Naive thymus-derived CD8-positive, alpha-beta T cell (primary cell): Measurements from ENCODE around the gene MINK1. TPM values are rescaled to one million over a fixed set of nuclear protein-coding genes. Genes with fewer than 3 reads are reported as not detected.
A peak's percentile ranks its signal among the peaks of the same experiment; 100 is the strongest.

Experiments used
- ATAC-seq, 2 donors: fragments of 150-1000 bp; cut with Tn5 transposase in 1 of 2; sonication (Bioruptor Pico), chemical (Tn5 transposase) in 1 of 2; 1 replicate in 1 of 2; 2 replicates in 1 of 2; pipeline ENCODE4 v1.10.0; 2021; ENCODE audit warnings: mild to moderate bottlenecking in 2 of 2, moderate library complexity in 2 of 2
- POLR2A ChIA-PET: fragments of 350-600 bp; sonication (Branson Sonifier 250); formaldehyde crosslinking; loops from one replicate; lab custom pipeline; 2021; ENCODE audit warnings: antibody characterized with exemption; lab: Charles Lee
- DNase-seq, 10 donors: peaks; one replicate each; pipeline versions ENCODE4 v3.0.0 to v3.0.0-alpha.2; 2020 to 2022
- H3K27ac Mint-ChIP-seq, 10 donors: one replicate each; pipeline ENCODE4 v1.8.0; 2020 to 2022; ENCODE audit warnings: mild to moderate bottlenecking in 10 of 10, mixed read lengths in 10 of 10, moderate library complexity in 4 of 10, inconsistent platforms in 1 of 10
- H3K27me3 Mint-ChIP-seq, 5 donors: one replicate each; pipeline ENCODE4 v1.8.0; 2021 to 2022; ENCODE audit warnings: mixed read lengths in 5 of 5
- H3K36me3 Mint-ChIP-seq, 3 donors: one replicate each; pipeline ENCODE4 v1.8.0; 2020 to 2022; ENCODE audit warnings: mixed read lengths in 3 of 3, mild to moderate bottlenecking in 2 of 3, inconsistent platforms in 1 of 3
- H3K4me1 Mint-ChIP-seq, 4 donors: one replicate each; pipeline ENCODE4 v1.8.0; 2021 to 2022; ENCODE audit warnings: mixed read lengths in 4 of 4
- H3K4me3 Mint-ChIP-seq, 10 donors: one replicate each; pipeline ENCODE4 v1.8.0; 2020 to 2022; ENCODE audit warnings: mild to moderate bottlenecking in 10 of 10, mixed read lengths in 10 of 10, moderate library complexity in 6 of 10, inconsistent platforms in 1 of 10
- H3K9me3 Mint-ChIP-seq, 9 donors: one replicate each; pipeline ENCODE4 v1.8.0; 2020 to 2022; ENCODE audit warnings: mixed read lengths in 9 of 9, mild to moderate bottlenecking in 3 of 9, inconsistent platforms in 1 of 9, moderate library complexity in 1 of 9
- polyA plus RNA-seq, 3 donors: library from polyadenylated mRNA; unstranded; fragments of 300-500 nt; fragmentation: Illumina TruSeq; gene quantifications; one replicate each; pipeline ENCODE4 v1.2.3, GENCODE V29; 2021
- total RNA-seq, 8 experiments: library from RNA in 2 of 8; stranded (reverse) in 2 of 8; gene quantifications; one replicate each; pipeline ENCODE4 v1.2.3 and lab custom pipeline; 2021 to 2026

MINK1 gene
- total and polyA plus RNA-seq, 5 experiments from 2014 or later, result 4.1 to 117 (median 12.9) TPM

DNA sequence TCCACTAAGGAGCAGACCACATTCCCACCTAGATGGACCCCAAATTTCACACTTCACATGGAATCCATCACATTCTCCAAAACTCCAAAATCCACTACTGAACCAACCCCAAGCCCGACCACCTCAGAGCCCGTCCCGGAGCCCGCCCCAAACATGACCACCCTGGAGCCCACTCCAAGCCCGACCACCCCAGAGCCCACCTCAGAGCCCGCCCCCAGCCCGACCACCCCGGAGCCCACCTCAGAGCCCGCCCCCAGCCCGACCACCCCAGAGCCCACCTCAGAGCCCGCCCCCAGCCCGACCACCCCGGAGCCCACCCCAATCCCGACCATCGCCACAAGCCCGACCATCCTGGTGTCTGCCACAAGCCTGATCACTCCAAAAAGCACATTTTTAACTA lies 100.5 kb downstream of the MINK1 start:
- Mint-ChIP-seq H3K27ac (peak overlapping the region in 6 of 10 donors; percentile 41 to 88 (median 60)), H3K9me3 (no peaks in the 10 kb centered on the region), H3K36me3 (peaks cover 2 to 36% (median 6%) of the 10 kb centered on the region in 3 donors), H3K27me3 (no peaks in the 10 kb centered on the region), H3K4me3 (peak overlapping the region in 6 of 10 donors; percentile 18 to 69 (median 41)), H3K4me1 (peaks cover 38 to 59% (median 42%) of the 10 kb centered on the region in 4 donors)
- POLR2A ChIA-PET, result interaction anchor here (0.7 to 1.6 kb wide), 5 partner anchors 12 to 177 kb away, joined by 3 to 4 read pairs (median 3); no protein-coding TSS in a partner anchor
- DNase-seq (no peak), ATAC-seq (no peak)

DNA sequence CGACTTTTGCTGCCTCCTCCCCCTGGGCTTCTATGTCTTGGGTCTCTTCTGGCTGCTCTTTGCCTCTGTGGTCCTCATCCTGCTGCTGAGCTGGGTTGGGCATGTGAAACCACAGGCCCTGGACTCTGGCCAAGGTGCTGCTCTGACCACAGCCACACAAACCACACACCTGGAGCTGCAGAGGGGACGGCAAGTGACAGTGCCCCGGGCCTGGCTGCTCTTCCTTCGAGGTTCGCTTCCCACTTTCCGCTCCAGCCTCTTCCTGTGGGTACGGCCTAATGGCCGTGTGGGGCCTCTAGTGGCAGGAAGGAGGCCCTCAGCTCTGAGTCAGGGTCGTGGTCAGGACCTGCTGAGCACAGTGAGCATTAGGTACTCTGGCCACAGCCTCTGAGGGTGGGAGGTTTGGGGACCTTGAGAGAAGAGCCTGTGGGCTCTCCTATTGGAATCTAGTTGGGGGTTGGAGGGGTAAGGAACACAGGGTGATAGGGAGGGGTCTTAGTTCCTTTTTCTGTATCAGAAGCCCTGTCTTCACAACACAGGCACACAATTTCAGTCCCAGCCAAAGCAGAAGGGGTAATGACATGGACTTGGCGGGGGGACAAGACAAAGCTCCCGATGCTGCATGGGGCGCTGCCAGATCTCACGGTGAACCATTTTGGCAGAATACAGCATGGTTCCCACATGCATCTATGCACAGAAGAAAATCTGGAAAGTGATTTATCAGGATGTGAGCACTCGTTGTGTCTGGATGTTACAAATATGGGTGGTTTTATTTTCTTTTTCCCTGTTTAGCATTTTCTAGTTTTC lies 101.2 kb downstream of the MINK1 start:
- POLR2A ChIA-PET, result interaction anchor here (0.6 to 1.6 kb wide), 7 partner anchors 11 to 177 kb away, joined by 3 to 4 read pairs (median 3); partner anchors contain the start of gene PFN1
- no peaks in the 10 kb centered on the region for H3K9me3 Mint-ChIP-seq
- DNase-seq, result no peak

DNA sequence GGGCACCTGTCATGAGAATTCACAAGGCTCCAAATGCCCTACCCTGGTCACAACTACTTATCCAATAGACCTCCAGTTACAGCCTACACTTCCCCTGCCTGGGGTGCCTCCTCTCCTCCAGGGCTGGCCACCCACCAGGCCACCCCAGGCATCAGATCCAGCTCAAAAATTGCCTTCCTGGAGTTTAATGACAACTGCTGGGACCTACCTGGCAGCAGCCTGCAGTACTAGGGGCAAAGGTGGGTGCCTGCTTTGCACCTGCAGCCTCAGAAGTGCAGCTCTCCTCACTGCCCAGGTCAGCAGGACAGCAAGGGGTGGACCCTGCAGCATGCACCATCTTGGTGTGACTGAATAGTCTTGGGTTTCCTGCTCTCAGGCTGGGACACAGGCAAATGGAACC lies 102.5 kb downstream of the MINK1 start:
- no peak for DNase-seq
- no peaks in the 10 kb centered on the region for H3K27me3 Mint-ChIP-seq
- no peak for ATAC-seq
- peaks cover 2 to 25% (median 4%) of the 10 kb centered on the region in 3 donors for H3K36me3 Mint-ChIP-seq
- H3K4me1 Mint-ChIP-seq, result peaks cover 41 to 72% (median 53%) of the 10 kb centered on the region in 4 donors
- H3K4me3 Mint-ChIP-seq, result no peak overlapping the region
- no peaks in the 10 kb centered on the region for H3K9me3 Mint-ChIP-seq
- H3K27ac Mint-ChIP-seq, result peak overlapping the region in 5 of 10 donors; percentile 29 to 84 (median 80)
- POLR2A ChIA-PET, result interaction anchor here (6.9 to 25.2 kb wide), 2 partner anchors 15 to 33 kb away, joined by 179 to 635 read pairs; partner anchors contain the start of genes ENO3, PFN1 and SPAG7

More for the DNA sequence above, 101.2 kb downstream of the MINK1 start:
- ATAC-seq, result peak; percentile 29 to 68
- Mint-ChIP-seq H3K4me1 (peaks cover 41 to 66% (median 50%) of the 10 kb centered on the region in 4 donors), H3K4me3 (peak overlapping the region in 7 of 10 donors; percentile 37 to 69 (median 52)), H3K27ac (peak overlapping the region; percentile 41 to 88 (median 62)), H3K27me3 (no peaks in the 10 kb centered on the region), H3K36me3 (peaks cover 2 to 30% (median 6%) of the 10 kb centered on the region in 3 donors)

GRCh38 chr17:4936436-4936835 lies 103.3 kb downstream of the MINK1 start:
- Mint-ChIP-seq H3K27ac (peak overlapping the region in 7 of 10 donors; percentile 26 to 84 (median 69)), H3K4me1 (peaks cover 41 to 77% (median 59%) of the 10 kb centered on the region in 4 donors), H3K4me3 (peak overlapping the region in 4 of 10 donors; percentile 0 to 38 (median 22)), H3K27me3 (no peaks in the 10 kb centered on the region), H3K36me3 (peaks cover 0 to 22% (median 0%) of the 10 kb centered on the region in 3 donors), H3K9me3 (no peaks in the 10 kb centered on the region)
- ATAC-seq, result no peak
- POLR2A ChIA-PET, result interaction anchor here (6.9 to 25.2 kb wide), 2 partner anchors 15 to 32 kb away, joined by 179 to 635 read pairs; partner anchors contain the start of genes ENO3, PFN1 and SPAG7
- no peak for DNase-seq

- Mint-ChIP-seq H3K36me3 (peaks cover 0 to 33% (median 5%) of the 10 kb centered on the region in 3 donors), H3K4me3 (peak overlapping the region in 5 of 10 donors; percentile 22 to 99 (median 94)), H3K4me1 (peaks cover 42 to 79% (median 65%) of the 10 kb centered on the region in 4 donors), H3K27ac (peak overlapping the region in 3 of 10 donors; percentile 15 to 56 (median 24)), H3K27me3 (no peaks in the 10 kb centered on the region), H3K9me3 (no peaks in the 10 kb centered on the region)
- DNase-seq (no peak), ATAC-seq (no peak)
- POLR2A ChIA-PET, result interaction anchor here (6.9 to 25.2 kb wide), 2 partner anchors 13 to 31 kb away, joined by 179 to 635 read pairs; partner anchors contain the start of genes ENO3, PFN1 and SPAG7
Measured at GRCh38 chr17:4937553-4937952, 104.4 kb downstream of the MINK1 start.

- Mint-ChIP-seq H3K27me3 (no peaks in the 10 kb centered on the region), H3K27ac (peak overlapping the region in 4 of 10 donors; percentile 11 to 99 (median 77)), H3K4me1 (peaks cover 43 to 80% (median 70%) of the 10 kb centered on the region in 4 donors), H3K4me3 (peak overlapping the region; percentile 54 to 100 (median 94)), H3K9me3 (no peaks in the 10 kb centered on the region), H3K36me3 (peaks cover 0 to 38% (median 7%) of the 10 kb centered on the region in 3 donors)
- DNase-seq, result no peak
- no peak for ATAC-seq
- POLR2A ChIA-PET, result interaction anchor here (2.9 to 25.2 kb wide), 4 partner anchors 13 to 50 kb away, joined by 22 to 635 read pairs (median 108); partner anchors contain the start of genes CAMTA2, ENO3, PFN1 and SPAG7
Measured at GRCh38 chr17:4938069-4938491, 104.9 kb downstream of the MINK1 start.

DNA sequence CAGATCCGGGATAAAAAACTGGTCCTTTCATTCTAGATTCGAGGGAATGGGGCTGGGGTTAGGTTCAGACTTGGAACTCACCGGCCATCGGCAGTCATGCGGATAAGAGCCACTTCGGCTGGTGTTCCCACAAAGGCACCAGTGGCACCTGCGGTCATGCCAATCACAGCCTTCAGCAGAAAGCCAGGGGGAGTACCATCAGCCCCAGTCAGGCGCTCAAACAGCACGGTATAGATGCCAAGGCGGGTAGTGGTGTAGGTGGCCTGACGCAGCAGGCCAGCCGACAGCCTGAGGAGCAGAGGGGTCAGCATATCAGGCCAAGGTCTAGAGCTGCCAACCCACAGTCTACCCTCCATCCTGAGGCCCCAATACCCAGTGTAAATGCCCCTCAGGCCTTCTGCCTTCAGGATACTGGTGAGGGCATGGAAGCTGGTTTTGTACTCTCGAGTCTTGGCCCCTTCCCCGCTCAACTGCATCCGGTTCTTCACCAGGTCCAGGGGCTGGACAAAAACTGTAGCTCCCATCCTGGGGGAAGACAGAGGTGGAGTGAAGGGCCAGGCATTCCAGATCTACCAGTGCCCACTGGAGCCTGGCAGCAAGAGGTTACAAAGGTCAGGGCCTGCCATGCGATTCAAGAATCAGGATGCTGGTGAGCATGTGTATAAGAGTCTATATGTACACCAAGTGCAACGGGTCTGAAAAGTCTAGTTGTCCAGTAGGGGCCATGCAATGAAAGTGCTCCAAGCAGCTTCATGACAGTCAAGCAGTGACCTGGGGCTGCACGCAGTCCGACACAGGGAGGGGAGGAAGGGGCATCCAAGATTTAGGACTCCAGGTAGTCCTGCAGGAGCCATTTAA lies 105.8 kb downstream of the MINK1 start:
- H3K36me3 Mint-ChIP-seq, result peaks cover 0 to 42% (median 8%) of the 10 kb centered on the region in 3 donors
- DNase-seq, result no peak

DNA sequence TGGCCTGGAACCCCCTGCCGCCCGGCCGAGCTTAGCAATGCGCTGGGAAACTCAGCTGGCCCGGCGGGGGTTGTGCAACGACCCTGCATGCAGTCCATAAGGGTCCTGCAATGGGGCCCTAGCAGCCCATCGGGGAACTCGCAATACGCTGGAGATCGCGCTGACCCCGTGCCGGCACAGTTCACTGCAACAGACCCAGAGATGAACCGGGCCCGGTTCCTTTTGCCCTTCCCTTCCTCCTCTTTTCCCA lies 106.3 kb downstream of the MINK1 start:
- Mint-ChIP-seq H3K9me3 (no peaks in the 10 kb centered on the region), H3K36me3 (peaks cover 0 to 47% (median 8%) of the 10 kb centered on the region in 3 donors), H3K27ac (peak overlapping the region; percentile 68 to 99 (median 94)), H3K27me3 (no peaks in the 10 kb centered on the region), H3K4me3 (peak overlapping the region; percentile 91 to 100 (median 94)), H3K4me1 (peaks cover 40 to 80% (median 69%) of the 10 kb centered on the region in 4 donors)
- ATAC-seq, result peak; percentile 1 to 4
- DNase-seq, result peak in 1 of 10 donors; percentile 10
- POLR2A ChIA-PET, result interaction anchor here (0.6 to 25.2 kb wide), 19 partner anchors 11 to 796 kb away, joined by 3 to 635 read pairs (median 9); partner anchors contain the start of genes ARRB2, C17orf107, CAMTA2 and CYB5D2

More for the DNA sequence above, 105.8 kb downstream of the MINK1 start:
- Mint-ChIP-seq H3K27me3 (no peaks in the 10 kb centered on the region), H3K4me3 (peak overlapping the region; percentile 91 to 100 (median 94)), H3K9me3 (no peaks in the 10 kb centered on the region), H3K4me1 (peaks cover 40 to 80% (median 69%) of the 10 kb centered on the region in 4 donors), H3K27ac (peak overlapping the region; percentile 68 to 99 (median 94))
- POLR2A ChIA-PET, result interaction anchor here (1.1 to 25.2 kb wide), 12 partner anchors 12 to 796 kb away, joined by 3 to 635 read pairs (median 18); partner anchors contain the start of genes ARRB2, C17orf107, CAMTA2 and CYB5D2
- ATAC-seq, result no peak

DNA sequence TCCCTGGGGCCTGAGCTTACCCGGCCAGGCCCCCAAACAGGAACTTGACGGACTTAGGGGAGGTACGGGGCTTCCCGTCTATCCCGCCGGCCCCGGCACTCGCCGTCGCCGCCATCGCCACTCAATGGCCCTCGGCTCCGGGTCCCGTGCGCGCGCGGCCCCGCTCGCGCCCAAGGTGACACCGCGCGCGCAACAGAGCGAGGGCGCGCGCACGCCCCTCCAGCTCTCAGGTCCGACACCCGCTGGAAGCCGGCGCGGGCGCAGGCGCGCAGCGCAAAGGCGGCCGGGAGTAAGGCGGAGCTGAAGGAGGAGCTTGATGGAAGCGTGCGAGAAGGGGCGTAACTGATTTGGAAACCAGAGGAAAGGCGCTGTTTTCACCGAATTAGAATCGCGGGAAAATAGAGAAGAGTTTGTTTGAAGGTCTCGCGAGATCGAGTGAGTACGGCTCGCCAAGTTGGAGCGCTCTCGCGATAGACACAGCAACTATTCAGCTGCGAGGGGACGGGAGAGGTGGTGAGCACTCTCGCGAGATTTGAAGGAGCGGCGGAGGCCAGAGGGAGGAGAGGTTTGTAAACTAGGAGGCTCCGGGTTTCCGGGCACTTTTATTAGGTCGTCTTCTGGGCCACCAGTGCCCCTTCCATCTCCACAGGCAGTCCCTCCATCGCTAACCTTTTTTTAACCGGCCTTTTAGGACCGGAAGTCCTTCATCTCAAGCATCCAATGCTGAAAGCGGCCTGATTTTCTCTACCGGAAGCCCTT lies 106.8 kb downstream of the MINK1 start, which contains the start of the genes RNF167 and SLC25A11:
Gene RNF167, plus strand, starts transcription at position 473 of the 759 bp plus-strand sequence. CDS start 642 bp downstream, outside the sequence.
Gene SLC25A11, minus strand, starts transcription at position 251 of the 759 bp plus-strand sequence. Its CDS starts 136 bp downstream, at position 115.
- H3K4me1 Mint-ChIP-seq, result peaks cover 44 to 82% (median 71%) of the 10 kb centered on the region in 4 donors
- POLR2A ChIA-PET, result interaction anchor here (0.6 to 25.2 kb wide), 20 partner anchors 11 to 797 kb away, joined by 3 to 635 read pairs (median 8); partner anchors contain the start of genes ARRB2, C17orf107, CAMTA2 and CYB5D2
- peak; percentile 90 to 99 (median 96) for DNase-seq

GRCh38 chr17:4940555-4941318 lies 107.6 kb downstream of the MINK1 start:
- ATAC-seq, result peak in 1 of 2 donors; percentile 1
- H3K36me3 Mint-ChIP-seq, result peaks cover 0 to 55% (median 18%) of the 10 kb centered on the region in 3 donors

More for the DNA sequence above, 106.8 kb downstream of the MINK1 start, which contains the start of the genes RNF167 and SLC25A11:
- H3K4me3 Mint-ChIP-seq, result peak within 1 kb of the TSS; percentile 91 to 100 (median 96)
- no peaks in the 10 kb centered on the region for H3K9me3 Mint-ChIP-seq
- H3K27me3 Mint-ChIP-seq, result no peaks in the 10 kb centered on the region
- ATAC-seq, result peak; percentile 85 to 88
- H3K27ac Mint-ChIP-seq, result peak within 1 kb of the TSS; percentile 93 to 99 (median 98)
- H3K36me3 Mint-ChIP-seq, result peaks cover 0 to 48% (median 10%) of the 10 kb centered on the region in 3 donors

More at GRCh38 chr17:4940555-4941318, 107.6 kb downstream of the MINK1 start:
- Mint-ChIP-seq H3K9me3 (no peaks in the 10 kb centered on the region), H3K4me3 (peak overlapping the region; percentile 91 to 100 (median 96)), H3K27me3 (no peaks in the 10 kb centered on the region), H3K4me1 (peaks cover 50 to 89% (median 78%) of the 10 kb centered on the region in 4 donors), H3K27ac (peak overlapping the region; percentile 93 to 99 (median 98))
- peak in 6 of 10 donors; percentile 15 to 57 (median 36) for DNase-seq
- POLR2A ChIA-PET, result interaction anchor here (1.0 to 25.2 kb wide), 17 partner anchors 10 to 798 kb away, joined by 3 to 635 read pairs (median 10); partner anchors contain the start of genes ARRB2, C17orf107, CAMTA2 and CYB5D2
